SK-N-SH treated with all-trans-retinoic acid at 6 μM for 48 hours (cell line): ENCODE measurements around the gene PRKACB.

Experiments used
- ATAC-seq: fragments of 200-7000 bp; cut with Tn5 transposase; 3 replicates; pipeline ENCODE4 v1.9.1; 2020; ENCODE audit warnings: mild to moderate bottlenecking, moderate library complexity
- ARNTL ChIP-seq: fragments of 450-650 bp; formaldehyde crosslinking; IDR thresholded peaks from 2 replicates; pipeline ENCODE4 v1.5.0; 2020; ENCODE audit warnings: low read depth, mild to moderate bottlenecking, moderate library complexity, borderline replicate concordance
- BACH2 ChIP-seq: fragments of 250-450 bp; sonication (Bioruptor Pico); IDR thresholded peaks from 2 replicates; pipeline ENCODE4 v1.9.0; 2021; ENCODE audit warnings: mild to moderate bottlenecking, borderline replicate concordance
- CSDC2 ChIP-seq: fragments of 250-450 bp; sonication (Bioruptor Pico); IDR thresholded peaks from 2 replicates; pipeline ENCODE4 v1.5.0; 2020; ENCODE audit warnings: mild to moderate bottlenecking, moderate library complexity
- ESRRG ChIP-seq: fragments of 250-450 bp; sonication (Bioruptor Pico); IDR thresholded peaks from 2 replicates; pipeline ENCODE4 v1.6.1; 2021; ENCODE audit warnings: mild to moderate bottlenecking
- GLIS3 ChIP-seq: fragments of 250-450 bp; sonication (Bioruptor Pico); IDR thresholded peaks from 2 replicates; pipeline ENCODE4 v1.5.0; 2020; ENCODE audit warnings: mild to moderate bottlenecking, moderate library complexity
- OSR1 ChIP-seq: fragments of 250-450 bp; sonication (Bioruptor Pico); IDR thresholded peaks from 2 replicates; pipeline ENCODE4 v1.8.0; 2022; ENCODE audit warnings: moderate library complexity, mild to moderate bottlenecking, inconsistent platforms
- PPARA ChIP-seq: fragments of 250-450 bp; sonication (Bioruptor Pico); IDR thresholded peaks from 2 replicates; pipeline ENCODE4 v1.5.0; 2020; ENCODE audit warnings: mild to moderate bottlenecking, borderline replicate concordance
- RARB ChIP-seq: fragments of 250-450 bp; sonication (Bioruptor Pico); IDR thresholded peaks from 2 replicates; pipeline ENCODE4 v1.8.0; 2021; ENCODE audit warnings: mild to moderate bottlenecking, moderate library complexity
- SNAI2 ChIP-seq: fragments of 250-450 bp; sonication (Bioruptor Pico); IDR thresholded peaks from 2 replicates; pipeline ENCODE4 v1.5.0; 2020; ENCODE audit warnings: mild to moderate bottlenecking, moderate library complexity
- TCF4 ChIP-seq: fragments of 250-450 bp; sonication (Bioruptor Pico); IDR thresholded peaks from 2 replicates; pipeline ENCODE4 v1.8.0; 2021; ENCODE audit warnings: mild to moderate bottlenecking, moderate library complexity, borderline replicate concordance
- TOX ChIP-seq: fragments of 250-450 bp; sonication (Bioruptor Pico); IDR thresholded peaks from 2 replicates; pipeline ENCODE4 v1.8.0; 2021; ENCODE audit warnings: mild to moderate bottlenecking, moderate library complexity, borderline replicate concordance
- ZC3H10 ChIP-seq: fragments of 250-450 bp; sonication (Bioruptor Pico); IDR thresholded peaks from 2 replicates; pipeline ENCODE4 v1.5.1; 2021; ENCODE audit warnings: mild to moderate bottlenecking, moderate library complexity
- ZFP30 ChIP-seq: fragments of 450-650 bp; formaldehyde crosslinking; IDR thresholded peaks from 2 replicates; pipeline ENCODE4 v1.5.0; 2022; ENCODE audit warnings: mild to moderate bottlenecking, moderate library complexity
- ZNF565 ChIP-seq: fragments of 450-650 bp; formaldehyde crosslinking; conservative IDR thresholded peaks from 2 replicates; pipeline ENCODE4 v1.5.0; 2020; ENCODE audit warnings: low read depth, mild to moderate bottlenecking, moderate library complexity
- ZNF70 ChIP-seq: fragments of 450-650 bp; formaldehyde crosslinking; IDR thresholded peaks from 2 replicates; pipeline ENCODE4 v1.5.0; 2020; ENCODE audit warnings: mild to moderate bottlenecking, moderate library complexity
- ZNF8 ChIP-seq: fragments of 450-650 bp; formaldehyde crosslinking; IDR thresholded peaks from 2 replicates; pipeline ENCODE4 v1.5.0; 2020; ENCODE audit warnings: mild to moderate bottlenecking, moderate library complexity
- TF ChIP-seq, protein P1 (sequence below): fragments of 250-450 bp; sonication (Bioruptor Pico); IDR thresholded peaks from 2 replicates; pipeline ENCODE4 v1.5.1; 2020; ENCODE audit warnings: low read depth, mild to moderate bottlenecking, moderate library complexity
- TF ChIP-seq, protein P2 (sequence below): fragments of 250-450 bp; sonication (Bioruptor Pico); IDR thresholded peaks from 2 replicates; pipeline ENCODE4 v1.8.0; 2020; ENCODE audit warnings: mild to moderate bottlenecking, moderate library complexity, borderline replicate concordance
- TF ChIP-seq, protein P3 (sequence below): fragments of 250-450 bp; sonication (Bioruptor Pico); IDR thresholded peaks from 2 replicates; pipeline ENCODE4 v1.8.0; 2021; ENCODE audit warnings: low read depth, mild to moderate bottlenecking, moderate library complexity, borderline replicate concordance
- TF ChIP-seq, protein P4 (sequence below): fragments of 250-450 bp; sonication (Bioruptor Pico); IDR thresholded peaks from 2 replicates; pipeline ENCODE4 v1.5.1; 2021; ENCODE audit warnings: mild to moderate bottlenecking, moderate library complexity

The PRKACB gene

DNA sequence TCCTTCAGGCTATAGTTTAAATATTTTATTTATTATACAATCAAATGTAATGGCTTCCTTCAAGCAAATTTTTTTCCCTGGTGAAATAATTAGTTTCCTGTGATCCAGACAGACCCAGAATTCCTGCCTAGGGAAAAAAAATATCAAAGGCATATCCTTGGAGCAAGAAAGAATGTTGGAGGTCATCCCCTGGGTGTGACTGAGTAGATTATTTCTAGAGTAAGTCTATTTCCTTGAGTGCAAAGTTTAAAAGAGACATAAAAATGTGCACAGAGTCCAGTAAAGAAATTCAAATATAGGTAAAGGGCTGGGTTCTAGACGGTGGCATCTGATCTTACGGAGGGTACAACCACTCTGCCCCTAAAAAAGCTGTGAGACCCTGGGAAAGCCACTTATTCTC lies 125.2 kb downstream of the PRKACB start:
- TF ChIP-seq BACH2 (CRISPR knock-in tag) (no peak), RARB (CRISPR knock-in tag) (no peak)
- no peak for ATAC-seq

DNA sequence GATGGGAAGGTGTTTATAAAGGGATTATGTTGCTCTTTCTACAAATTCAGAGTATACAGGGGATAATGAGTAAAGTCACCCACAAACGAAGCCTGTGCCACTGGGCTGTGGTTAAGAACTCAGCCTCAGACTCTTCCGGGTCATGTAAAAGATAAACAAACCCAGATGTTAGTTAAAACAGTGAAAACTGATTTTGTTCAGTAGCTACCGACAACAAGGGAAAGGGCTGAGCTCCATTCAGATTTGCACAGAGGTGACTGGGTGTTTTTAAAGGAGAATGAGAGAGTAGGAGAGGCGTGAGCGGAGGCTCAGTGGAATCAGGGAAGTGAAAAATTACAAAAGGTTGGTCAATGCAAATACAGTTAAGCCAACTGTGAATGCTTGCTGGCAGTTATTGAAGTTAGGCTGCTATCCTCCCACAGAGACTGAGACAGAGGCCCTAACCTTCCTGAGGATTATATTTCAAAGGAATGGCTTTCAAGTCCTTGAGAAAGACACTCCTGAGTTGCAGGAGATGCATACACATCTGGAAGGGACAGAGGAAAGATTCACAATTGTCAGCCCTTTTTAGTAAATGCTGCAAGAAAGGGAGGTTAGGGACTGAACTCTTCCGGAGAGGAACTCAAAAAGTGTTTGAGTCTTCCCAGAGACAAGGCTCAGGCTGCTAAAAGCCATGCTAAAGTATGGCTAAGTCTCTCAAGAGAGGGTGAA lies 127.5 kb downstream of the PRKACB start:
- TF ChIP-seq TOX (CRISPR knock-in tag) (no peak), ZC3H10 (CRISPR knock-in tag) (no peak), TCF4 (CRISPR knock-in tag) (no peak), CSDC2 (no peak), ARNTL (CRISPR knock-in tag) (no peak), ZNF565 (CRISPR knock-in tag) (no peak), PPARA (CRISPR knock-in tag) (no peak), ESRRG (CRISPR knock-in tag) (no peak), SNAI2 (CRISPR knock-in tag) (no peak), ZFP30 (CRISPR knock-in tag) (no peak), RARB (CRISPR knock-in tag) (no peak), ZNF70 (CRISPR knock-in tag) (no peak), GLIS3 (no peak)
- TF ChIP-seq, protein P1, sequence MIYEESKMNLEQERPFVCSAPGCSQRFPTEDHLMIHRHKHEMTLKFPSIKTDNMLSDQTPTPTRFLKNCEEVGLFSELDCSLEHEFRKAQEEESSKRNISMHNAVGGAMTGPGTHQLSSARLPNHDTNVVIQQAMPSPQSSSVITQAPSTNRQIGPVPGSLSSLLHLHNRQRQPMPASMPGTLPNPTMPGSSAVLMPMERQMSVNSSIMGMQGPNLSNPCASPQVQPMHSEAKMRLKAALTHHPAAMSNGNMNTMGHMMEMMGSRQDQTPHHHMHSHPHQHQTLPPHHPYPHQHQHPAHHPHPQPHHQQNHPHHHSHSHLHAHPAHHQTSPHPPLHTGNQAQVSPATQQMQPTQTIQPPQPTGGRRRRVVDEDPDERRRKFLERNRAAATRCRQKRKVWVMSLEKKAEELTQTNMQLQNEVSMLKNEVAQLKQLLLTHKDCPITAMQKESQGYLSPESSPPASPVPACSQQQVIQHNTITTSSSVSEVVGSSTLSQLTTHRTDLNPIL (CRISPR knock-in tag): no peak
- TF ChIP-seq, protein P2, sequence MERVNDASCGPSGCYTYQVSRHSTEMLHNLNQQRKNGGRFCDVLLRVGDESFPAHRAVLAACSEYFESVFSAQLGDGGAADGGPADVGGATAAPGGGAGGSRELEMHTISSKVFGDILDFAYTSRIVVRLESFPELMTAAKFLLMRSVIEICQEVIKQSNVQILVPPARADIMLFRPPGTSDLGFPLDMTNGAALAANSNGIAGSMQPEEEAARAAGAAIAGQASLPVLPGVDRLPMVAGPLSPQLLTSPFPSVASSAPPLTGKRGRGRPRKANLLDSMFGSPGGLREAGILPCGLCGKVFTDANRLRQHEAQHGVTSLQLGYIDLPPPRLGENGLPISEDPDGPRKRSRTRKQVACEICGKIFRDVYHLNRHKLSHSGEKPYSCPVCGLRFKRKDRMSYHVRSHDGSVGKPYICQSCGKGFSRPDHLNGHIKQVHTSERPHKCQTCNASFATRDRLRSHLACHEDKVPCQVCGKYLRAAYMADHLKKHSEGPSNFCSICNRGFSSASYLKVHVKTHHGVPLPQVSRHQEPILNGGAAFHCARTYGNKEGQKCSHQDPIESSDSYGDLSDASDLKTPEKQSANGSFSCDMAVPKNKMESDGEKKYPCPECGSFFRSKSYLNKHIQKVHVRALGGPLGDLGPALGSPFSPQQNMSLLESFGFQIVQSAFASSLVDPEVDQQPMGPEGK (CRISPR knock-in tag): no peak
- TF ChIP-seq, protein P3, sequence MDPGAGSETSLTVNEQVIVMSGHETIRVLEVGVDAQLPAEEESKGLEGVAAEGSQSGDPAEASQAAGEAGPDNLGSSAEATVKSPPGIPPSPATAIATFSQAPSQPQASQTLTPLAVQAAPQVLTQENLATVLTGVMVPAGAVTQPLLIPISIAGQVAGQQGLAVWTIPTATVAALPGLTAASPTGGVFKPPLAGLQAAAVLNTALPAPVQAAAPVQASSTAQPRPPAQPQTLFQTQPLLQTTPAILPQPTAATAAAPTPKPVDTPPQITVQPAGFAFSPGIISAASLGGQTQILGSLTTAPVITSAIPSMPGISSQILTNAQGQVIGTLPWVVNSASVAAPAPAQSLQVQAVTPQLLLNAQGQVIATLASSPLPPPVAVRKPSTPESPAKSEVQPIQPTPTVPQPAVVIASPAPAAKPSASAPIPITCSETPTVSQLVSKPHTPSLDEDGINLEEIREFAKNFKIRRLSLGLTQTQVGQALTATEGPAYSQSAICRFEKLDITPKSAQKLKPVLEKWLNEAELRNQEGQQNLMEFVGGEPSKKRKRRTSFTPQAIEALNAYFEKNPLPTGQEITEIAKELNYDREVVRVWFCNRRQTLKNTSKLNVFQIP (CRISPR knock-in tag): no peak
- ATAC-seq: no peak

DNA sequence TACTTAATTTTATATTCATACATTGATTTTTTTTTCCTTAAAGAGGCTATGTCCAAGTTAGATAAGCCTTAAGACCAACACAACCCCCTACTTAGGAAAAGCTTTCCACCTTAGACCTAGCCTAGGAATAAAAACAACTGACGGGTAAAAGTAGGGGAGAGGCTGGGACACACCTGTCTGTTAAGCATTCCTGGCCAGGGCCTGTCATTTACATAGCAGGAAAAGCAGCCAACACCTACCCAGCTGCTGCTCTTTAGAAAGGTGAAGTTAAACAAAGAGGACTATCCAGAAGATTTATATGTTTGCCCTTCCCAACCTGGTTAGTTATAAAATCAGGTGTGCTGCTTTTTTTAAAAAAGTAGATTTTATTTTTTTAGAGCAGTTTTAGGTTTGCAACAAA lies 128.3 kb downstream of the PRKACB start:
- TF ChIP-seq, protein P3 (CRISPR knock-in tag): no peak
- TF ChIP-seq ZFP30 (CRISPR knock-in tag) (no peak), OSR1 (CRISPR knock-in tag) (no peak), RARB (CRISPR knock-in tag) (no peak), GLIS3 (no peak), CSDC2 (no peak)
- ATAC-seq: no peak

DNA sequence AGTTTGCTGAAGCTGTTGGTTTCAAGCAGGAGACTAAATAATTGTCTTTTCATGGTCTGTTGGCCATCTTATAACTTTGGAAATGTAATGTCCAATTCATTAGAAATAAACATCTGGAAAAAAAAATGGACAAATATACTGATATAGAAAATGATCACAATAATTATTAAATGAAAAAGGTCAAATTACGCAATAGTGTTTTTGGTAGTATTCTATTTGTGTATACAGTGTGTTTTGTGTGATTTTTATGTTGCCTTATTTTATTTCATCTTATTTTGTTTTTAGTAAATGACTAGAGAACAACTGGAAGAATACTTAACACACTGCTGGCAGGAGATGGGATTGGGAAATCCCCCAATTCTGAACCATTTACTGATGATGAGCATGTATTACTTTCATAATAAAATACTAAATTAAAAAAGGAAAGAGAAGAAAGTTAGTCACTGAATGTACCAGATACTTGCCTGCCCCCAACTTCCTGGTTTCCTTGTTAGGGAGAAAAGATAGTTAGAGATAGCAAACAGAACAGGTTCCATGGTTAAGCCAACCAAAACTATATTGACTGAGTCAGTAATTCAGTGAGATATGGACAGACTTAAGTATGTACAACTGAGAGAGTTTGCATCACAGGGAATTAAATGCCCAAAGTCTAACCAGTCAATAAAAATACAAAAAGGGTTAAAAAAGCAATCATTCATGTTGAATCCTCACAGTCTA lies 133.4 kb downstream of the PRKACB start:
- no peak for ATAC-seq
- TF ChIP-seq ZNF8 (CRISPR knock-in tag) (no peak), ESRRG (CRISPR knock-in tag) (no peak), ZNF565 (CRISPR knock-in tag) (no peak), TCF4 (CRISPR knock-in tag) (no peak), ZNF70 (CRISPR knock-in tag) (no peak), BACH2 (CRISPR knock-in tag) (no peak), OSR1 (CRISPR knock-in tag) (no peak), ZFP30 (CRISPR knock-in tag) (no peak), TOX (CRISPR knock-in tag) (no peak)
- TF ChIP-seq, protein P1 (CRISPR knock-in tag): no peak
- TF ChIP-seq, protein P2 (CRISPR knock-in tag): no peak
- TF ChIP-seq, protein P3 (CRISPR knock-in tag): no peak
- TF ChIP-seq, protein P4, sequence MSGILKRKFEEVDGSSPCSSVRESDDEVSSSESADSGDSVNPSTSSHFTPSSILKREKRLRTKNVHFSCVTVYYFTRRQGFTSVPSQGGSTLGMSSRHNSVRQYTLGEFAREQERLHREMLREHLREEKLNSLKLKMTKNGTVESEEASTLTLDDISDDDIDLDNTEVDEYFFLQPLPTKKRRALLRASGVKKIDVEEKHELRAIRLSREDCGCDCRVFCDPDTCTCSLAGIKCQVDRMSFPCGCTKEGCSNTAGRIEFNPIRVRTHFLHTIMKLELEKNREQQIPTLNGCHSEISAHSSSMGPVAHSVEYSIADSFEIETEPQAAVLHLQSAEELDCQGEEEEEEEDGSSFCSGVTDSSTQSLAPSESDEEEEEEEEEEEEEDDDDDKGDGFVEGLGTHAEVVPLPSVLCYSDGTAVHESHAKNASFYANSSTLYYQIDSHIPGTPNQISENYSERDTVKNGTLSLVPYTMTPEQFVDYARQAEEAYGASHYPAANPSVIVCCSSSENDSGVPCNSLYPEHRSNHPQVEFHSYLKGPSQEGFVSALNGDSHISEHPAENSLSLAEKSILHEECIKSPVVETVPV (CRISPR knock-in tag): no peak
